ENCODE data around the gene VAT1L.

- no peak for TF ChIP-seq SRF (IDR thresholded peaks at IDR 0.05; ENCODE audit: low read depth)
- no peak for TF ChIP-seq CTCF (IDR thresholded peaks at IDR 0.05 in 2 of 3, conservative IDR thresholded peaks at IDR 0.05 in 1 of 3; ENCODE audit: borderline replicate concordance in 1 of 3, insufficient read depth in 1 of 3, low read depth in 2 of 3, low read length in 2 of 3)
- no peak for TF ChIP-seq POLR2A (IDR thresholded peaks at IDR 0.05; ENCODE audit: borderline replicate concordance, extremely low read depth, insufficient read depth, insufficient read length)
- TF ChIP-seq YY1 (IDR thresholded peaks at IDR 0.05; ENCODE audit: extremely low read depth, insufficient replicate concordance, low read depth, low read length) = no peak
- no peak for TF ChIP-seq RAD21 (IDR thresholded peaks at IDR 0.05; ENCODE audit: low read depth)
- TF ChIP-seq EZH2 (IDR thresholded peaks at IDR 0.05) = no peak
- no peak for TF ChIP-seq TCF7L2 (IDR thresholded peaks at IDR 0.05; ENCODE audit: borderline replicate concordance, extremely low read depth, insufficient read depth, insufficient read length)
- no peak for TF ChIP-seq POLR2AphosphoS5 (IDR thresholded peaks at IDR 0.05; ENCODE audit: low read depth, low read length)
- no peak for TF ChIP-seq REST (IDR thresholded peaks at IDR 0.05; ENCODE audit: low read depth)
These were observed 56.4 kb downstream of the VAT1L start for GRCh38 chr16:77844801-77845200.
